ENCODE results near the gene CEBPZOS. TPM values are rescaled to one million over a fixed set of nuclear protein-coding genes. Genes with fewer than 3 reads are reported as not detected.

The CEBPZOS gene
- total RNA-seq, 1 experiment from 2014 or later, result 46.8 TPM

GRCh38 chr2:37246205-37246604, 49.9 kb downstream of the CEBPZOS start:
- no peak overlapping the region for H3K27ac ChIP-seq (ENCODE audit: low read depth, low read length)
- peaks cover 57% of the 10 kb centered on the region in 2 experiments; a peak in 3 of 4 replicates for H3K36me3 ChIP-seq (ENCODE audit: control insufficient read depth in 1 of 2, insufficient read depth in 2 of 2, low read length in 2 of 2)
- DNase-seq (ENCODE audit: low read depth, low spot score), result no peak
- intact Hi-C loops (cut with micrococcal nuclease), result no loop called here
- RAD21 ChIA-PET (ENCODE audit: low non-redundant PET in 1 of 2, low total read pairs in 2 of 2, uncharacterized antibody in 2 of 2, unreplicated experiment in 2 of 2), result no interaction called here
- H3K79me2 ChIP-seq (ENCODE audit: insufficient read depth, low read length), result no peaks in the 10 kb centered on the region
- H3K9me2 ChIP-seq (ENCODE audit: insufficient read depth), result no peaks in the 10 kb centered on the region
- no peak overlapping the region for H3K4me3 ChIP-seq (replicated peaks in 1 of 2; ENCODE audit: low read depth in 1 of 2, low read length in 2 of 2)
- H3K9ac ChIP-seq (ENCODE audit: low read length), result no peak overlapping the region
- POLR2A ChIA-PET, result no interaction called here
- no peaks in the 10 kb centered on the region; the same call in none of the 2 replicates for H4K20me1 ChIP-seq (ENCODE audit: insufficient read depth)
- H3K9me3 ChIP-seq (ENCODE audit: control insufficient read depth in 1 of 2, insufficient read depth in 1 of 2, low read depth in 1 of 2, low read length in 2 of 2), result no peaks in the 10 kb centered on the region
- CTCF ChIA-PET, result no interaction called here
- peaks cover 0 to 4% of the 10 kb centered on the region in 2 experiments; a peak in 1 of 4 replicates for H3K4me1 ChIP-seq (ENCODE audit: control insufficient read depth in 1 of 2, insufficient read depth in 2 of 2, low read length in 2 of 2)
- no peak overlapping the region for H3K4me2 ChIP-seq (ENCODE audit: low read length)
- TF ChIP-seq EZH2phosphoT487 (IDR thresholded peaks at IDR 0.05; ENCODE audit: borderline replicate concordance), result no peak
- no peak for TF ChIP-seq RAD21 (IDR thresholded peaks at IDR 0.05; ENCODE audit: low read depth)
- no peak for TF ChIP-seq SP1 (IDR thresholded peaks at IDR 0.05; ENCODE audit: low read depth)
- TF ChIP-seq, protein P1, sequence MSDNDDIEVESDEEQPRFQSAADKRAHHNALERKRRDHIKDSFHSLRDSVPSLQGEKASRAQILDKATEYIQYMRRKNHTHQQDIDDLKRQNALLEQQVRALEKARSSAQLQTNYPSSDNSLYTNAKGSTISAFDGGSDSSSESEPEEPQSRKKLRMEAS (IDR thresholded peaks at IDR 0.05), result no peak
- TF ChIP-seq ZFX (IDR thresholded peaks at IDR 0.05), result no peak
- no peak for TF ChIP-seq YY1 (IDR thresholded peaks at IDR 0.05; ENCODE audit: extremely low read depth, insufficient replicate concordance, low read depth, low read length)
- TF ChIP-seq JUND (IDR thresholded peaks at IDR 0.05), result no peak
- TF ChIP-seq TCF7L2 (IDR thresholded peaks at IDR 0.05; ENCODE audit: borderline replicate concordance, extremely low read depth, insufficient read depth, insufficient read length), result no peak
- no peak for TF ChIP-seq ZBTB33 (IDR thresholded peaks at IDR 0.05; ENCODE audit: extremely low read depth, insufficient replicate concordance, low read length)
- no peak for TF ChIP-seq POLR2A (IDR thresholded peaks at IDR 0.05; ENCODE audit: borderline replicate concordance, extremely low read depth, insufficient read depth, insufficient read length)
- TF ChIP-seq POLR2AphosphoS5 (IDR thresholded peaks at IDR 0.05; ENCODE audit: low read depth, low read length), result no peak
- TF ChIP-seq EZH2 (IDR thresholded peaks at IDR 0.05), result no peak
- TF ChIP-seq REST (IDR thresholded peaks at IDR 0.05; ENCODE audit: low read depth), result no peak
- TF ChIP-seq CEBPB (IDR thresholded peaks at IDR 0.05; ENCODE audit: low read depth), result no peak
- no peak for TF ChIP-seq FOSL1 (IDR thresholded peaks at IDR 0.05; ENCODE audit: low read depth)
- TF ChIP-seq ELF1 (IDR thresholded peaks at IDR 0.05; ENCODE audit: borderline replicate concordance, low read depth), result no peak
- TF ChIP-seq CBX3 (IDR thresholded peaks at IDR 0.05; ENCODE audit: low read depth), result no peak
- TF ChIP-seq SRF (IDR thresholded peaks at IDR 0.05; ENCODE audit: low read depth), result no peak
- no peaks in the 10 kb centered on the region for H3K27me3 ChIP-seq (ENCODE audit: insufficient read depth, low read length)
- no TSS peak for BruUV-seq (replicated peaks)
- ATAC-seq, result no peak
- H2AFZ ChIP-seq (ENCODE audit: low read depth, low read length, poor library complexity, severe bottlenecking), result no peak overlapping the region
